GM23338 (cell line): ENCODE results near the gene MLKL. TPM values are rescaled to one million over a fixed set of nuclear protein-coding genes. Genes with fewer than 3 reads are reported as not detected.

Experiments
- CREB1 ChIP-seq: fragments of 250-450 bp; sonication (Bioruptor Pico); IDR thresholded peaks from 2 replicates; pipeline ENCODE4 v1.5.0; 2020; ENCODE audit warnings: low read depth, mild to moderate bottlenecking, moderate library complexity
- CTCF ChIP-seq, 2 experiments: fragments of 200-600 bp in 1 of 2; sonication (generic) in 1 of 2; conservative IDR thresholded peaks; 2 replicates each; pipeline versions ENCODE4 v1.5.1 to v1.6.1; 2016 to 2017; ENCODE audit warnings: antibody characterized with exemption in 2 of 2, low read depth in 2 of 2, mild to moderate bottlenecking in 2 of 2, moderate library complexity in 1 of 2
- ETS1 ChIP-seq: IDR thresholded peaks from 2 replicates; pipeline ENCODE4 v1.6.1; 2016; ENCODE audit warnings: antibody characterized with exemption
- EZH2 ChIP-seq: fragments of 200-600 bp; sonication (generic); IDR thresholded peaks from one replicate; pipeline ENCODE4 v1.8.0; 2017; ENCODE audit warnings: antibody characterized with exemption, mild to moderate bottlenecking, low read depth; ENCODE audit not compliant: unreplicated experiment
- EZH2phosphoT487 ChIP-seq: fragments of 200-600 bp; sonication (generic); IDR thresholded peaks from one replicate; pipeline ENCODE4 v1.8.1; 2018; ENCODE audit warnings: antibody characterized with exemption; ENCODE audit not compliant: unreplicated experiment
- JUNB ChIP-seq: IDR thresholded peaks from one replicate; pipeline ENCODE4 v1.6.1; 2016; ENCODE audit warnings: antibody characterized with exemption; ENCODE audit not compliant: unreplicated experiment
- NANOG ChIP-seq: IDR thresholded peaks from 2 replicates; pipeline ENCODE4 v1.6.1; 2016; ENCODE audit warnings: antibody characterized with exemption, borderline replicate concordance
- POLR2AphosphoS5 ChIP-seq: IDR thresholded peaks from 2 replicates; pipeline ENCODE4 v1.6.1; 2016; ENCODE audit warnings: antibody characterized with exemption, low read depth
- REST ChIP-seq: IDR thresholded peaks from one replicate; pipeline ENCODE4 v1.6.1; 2018; ENCODE audit warnings: antibody characterized with exemption; ENCODE audit not compliant: unreplicated experiment
- STAT1 ChIP-seq: IDR thresholded peaks from one replicate; pipeline ENCODE4 v1.6.1; 2016; ENCODE audit warnings: antibody characterized with exemption; ENCODE audit not compliant: unreplicated experiment
- ZNF331 ChIP-seq: fragments of 250-450 bp; sonication (Bioruptor Pico); IDR thresholded peaks from 2 replicates; pipeline ENCODE4 v1.5.0; 2020; ENCODE audit warnings: low read depth, mild to moderate bottlenecking, moderate library complexity
- polyA plus RNA-seq: library from polyadenylated mRNA; unstranded; fragments of >200 nt; fragmentation: Nextera tagmentation; extraction: Ambion mirVana; gene quantifications from 2 replicates; pipeline ENCODE4 v1.2.1, GENCODE V29; 2016
- total RNA-seq: library from RNA; depleted of rRNA; stranded (reverse); fragments of >200 nt; shearing (Covaris generic); gene quantifications from 2 replicates; pipeline ENCODE4 v1.2.3, GENCODE V29; 2014

Gene MLKL
- total and polyA plus RNA-seq, 2 experiments from 2014 or later, result 5.1 to 9.7 TPM

GRCh38 chr16:74731853-74732477 lies 31.3 kb upstream of the MLKL start (continued):
- no peak for TF ChIP-seq ETS1
- no peak for TF ChIP-seq ZNF331 (CRISPR knock-in tag)
- TF ChIP-seq CREB1 (CRISPR knock-in tag), result no peak
- no peak for TF ChIP-seq REST
- no peak for TF ChIP-seq STAT1
- no peak for TF ChIP-seq JUNB
- no peak for TF ChIP-seq CTCF (conservative IDR thresholded peaks at IDR 0.05; ENCODE audit: low read depth in 2 of 2)
- TF ChIP-seq EZH2, result no peak
- TF ChIP-seq NANOG, result no peak
- TF ChIP-seq POLR2AphosphoS5, result no peak
- TF ChIP-seq EZH2phosphoT487, result no peak
